Embryonic facial prominence (tissue), 1 donor: Measurements from ENCODE around the gene SASH1.
A peak's percentile ranks its signal among the peaks of the same experiment; 100 is the strongest.

Experiments
- DNase-seq: peaks from one replicate; pipeline ENCODE4 v3.0.0-alpha.2; 2016; ENCODE audit errors: extremely low spot score

SASH1 gene

DNA sequence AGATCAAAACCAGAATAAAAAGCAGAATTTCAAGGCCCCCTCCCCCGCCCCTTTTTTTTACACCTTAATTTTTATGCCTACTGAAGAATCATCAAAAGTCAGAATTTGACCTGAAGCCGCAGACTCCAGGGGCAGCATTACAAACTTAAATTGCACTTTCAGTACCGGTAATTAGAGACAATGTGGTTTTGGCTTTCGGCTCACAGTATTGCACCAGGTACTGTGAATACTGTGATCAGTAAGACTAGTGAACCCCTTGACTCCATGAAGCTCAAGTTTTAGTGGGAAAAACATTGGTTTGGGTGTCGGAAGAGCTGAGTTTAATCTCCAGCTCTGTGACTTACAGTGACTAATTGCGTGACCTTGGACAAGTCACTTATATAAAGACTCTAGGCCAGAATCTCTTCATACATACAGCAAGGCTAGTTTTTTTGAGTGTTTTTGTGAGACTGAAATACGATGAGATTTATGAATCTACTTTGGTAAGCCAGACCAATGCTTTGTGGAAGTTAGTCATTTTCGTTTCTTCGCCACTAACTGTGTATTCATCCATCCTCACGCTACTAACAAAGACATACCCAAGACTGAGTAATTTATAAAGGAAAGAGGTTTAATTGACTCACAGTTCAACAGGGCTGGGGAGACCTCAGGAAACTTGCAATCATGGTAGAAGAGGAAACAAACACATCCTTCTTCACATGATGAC is 114.7 kb downstream of the SASH1 start:
- DNase-seq: no peak

DNA sequence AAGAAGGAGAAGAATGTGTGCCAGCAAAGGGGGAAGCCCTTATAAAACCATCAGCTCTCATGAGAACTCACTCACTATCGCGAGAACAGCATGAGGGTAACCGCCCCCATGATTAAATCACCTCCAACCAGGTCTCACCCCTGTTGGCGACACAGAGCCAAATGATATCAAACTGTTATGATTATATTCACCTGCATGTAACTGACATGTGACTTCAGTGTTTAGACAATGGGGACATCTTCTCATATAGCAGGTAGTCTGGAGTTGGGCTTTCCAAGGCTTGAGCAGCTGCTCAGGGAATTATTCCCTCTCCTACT is 115.2 kb downstream of the SASH1 start:
- DNase-seq: no peak

DNA sequence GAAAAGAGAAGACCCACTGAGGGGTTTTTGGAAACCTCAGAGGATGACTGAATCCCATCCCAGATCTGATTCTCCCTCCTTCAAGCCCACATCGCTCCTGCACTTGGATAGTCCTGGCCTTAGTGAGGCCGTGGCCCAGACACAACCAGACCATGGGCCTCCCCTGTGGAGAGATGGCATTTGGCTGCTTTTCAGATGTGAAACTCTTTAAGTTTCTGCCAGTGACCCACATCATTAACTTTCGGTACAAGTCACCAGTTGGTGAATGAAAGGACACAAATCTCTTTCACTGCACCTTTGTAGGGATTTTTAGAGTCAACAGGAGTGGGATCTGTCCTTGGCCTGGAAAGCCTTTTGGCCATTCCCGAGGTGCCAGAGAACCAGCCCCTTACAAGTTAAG is 116.6 kb downstream of the SASH1 start:
- no peak for DNase-seq

DNA sequence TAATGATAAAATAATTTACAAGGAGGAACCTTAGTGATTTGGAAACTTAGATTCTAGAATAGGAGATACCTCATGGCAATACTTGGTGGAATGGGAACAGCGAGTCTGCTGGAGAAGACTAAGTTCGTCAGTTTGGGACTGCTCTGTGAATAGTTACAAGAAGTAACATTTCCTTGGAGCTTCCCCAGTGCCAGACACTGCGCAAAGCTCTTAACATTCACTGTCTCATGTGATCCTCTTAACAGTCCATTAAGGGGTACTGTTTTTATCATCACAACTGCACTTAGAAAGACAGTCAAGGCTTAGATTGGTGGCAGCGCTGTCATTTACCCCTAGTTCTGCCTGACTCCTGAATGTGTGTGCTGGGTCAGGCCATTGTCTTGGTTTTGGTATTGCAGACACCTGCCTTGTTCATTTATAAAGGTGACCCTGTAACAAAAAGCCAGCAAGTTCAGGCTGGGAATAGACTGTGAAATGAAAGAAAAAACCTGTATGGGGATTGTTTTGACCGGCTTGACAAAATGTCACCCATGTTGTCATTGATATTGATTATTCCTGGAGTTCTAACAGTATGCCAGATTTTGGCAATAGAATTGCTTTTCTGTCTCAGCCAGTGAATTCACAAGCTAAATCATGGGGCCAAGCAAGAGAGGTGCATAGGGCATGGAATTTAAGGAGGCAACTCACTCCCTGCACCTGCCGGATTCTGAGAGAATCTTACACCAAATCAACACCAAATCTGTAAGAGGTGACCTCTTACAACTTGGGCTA is 118.4 kb downstream of the SASH1 start:
- no peak for DNase-seq

DNA sequence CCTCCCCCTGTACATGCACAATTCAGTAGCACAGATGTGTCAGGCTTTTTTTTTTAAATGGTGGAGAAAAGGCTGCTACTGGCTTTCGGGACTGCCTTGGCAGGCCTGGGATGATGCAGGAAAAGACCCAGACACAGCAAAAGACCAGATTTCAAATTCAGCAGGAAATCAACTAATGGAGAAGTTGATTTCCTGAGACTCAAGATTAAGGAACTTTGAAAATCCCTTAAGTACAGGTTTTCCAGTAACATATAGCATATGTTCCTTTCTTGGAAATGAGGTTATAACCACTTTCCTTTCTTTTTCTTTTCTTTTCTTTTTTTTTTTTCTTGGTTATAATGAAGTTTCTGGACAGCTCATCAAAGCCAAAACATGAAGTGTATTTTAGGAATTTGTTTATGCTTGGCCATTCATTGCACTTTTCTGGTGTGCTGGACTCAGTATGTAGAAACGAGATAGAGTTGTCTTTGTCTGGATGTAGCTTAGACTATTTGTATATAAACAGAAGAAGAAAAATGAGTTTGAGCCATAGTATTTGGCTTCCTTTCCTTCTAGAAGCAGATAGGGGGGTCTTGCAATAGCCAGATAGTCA is 119.4 kb downstream of the SASH1 start:
- DNase-seq: no peak

DNA sequence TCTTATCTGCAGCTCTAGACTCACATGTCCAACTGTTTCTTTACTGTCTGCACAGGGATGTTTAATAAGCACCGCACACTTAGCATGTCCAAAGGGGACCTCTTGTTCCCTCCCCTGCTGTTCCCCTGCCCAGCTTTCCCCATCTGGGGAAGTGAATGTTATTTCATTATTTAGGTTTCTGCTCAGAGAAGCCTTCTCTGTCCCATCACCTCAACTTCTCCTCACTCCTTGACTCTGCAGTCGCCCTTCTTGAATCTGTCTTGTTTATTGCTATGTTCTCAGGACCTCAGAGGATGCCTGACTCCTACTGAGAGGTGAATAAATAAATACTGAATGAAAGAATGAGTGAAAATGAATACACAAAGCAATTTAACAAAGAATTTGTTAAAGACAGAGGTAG is 121.0 kb downstream of the SASH1 start:
- DNase-seq: no peak

DNA sequence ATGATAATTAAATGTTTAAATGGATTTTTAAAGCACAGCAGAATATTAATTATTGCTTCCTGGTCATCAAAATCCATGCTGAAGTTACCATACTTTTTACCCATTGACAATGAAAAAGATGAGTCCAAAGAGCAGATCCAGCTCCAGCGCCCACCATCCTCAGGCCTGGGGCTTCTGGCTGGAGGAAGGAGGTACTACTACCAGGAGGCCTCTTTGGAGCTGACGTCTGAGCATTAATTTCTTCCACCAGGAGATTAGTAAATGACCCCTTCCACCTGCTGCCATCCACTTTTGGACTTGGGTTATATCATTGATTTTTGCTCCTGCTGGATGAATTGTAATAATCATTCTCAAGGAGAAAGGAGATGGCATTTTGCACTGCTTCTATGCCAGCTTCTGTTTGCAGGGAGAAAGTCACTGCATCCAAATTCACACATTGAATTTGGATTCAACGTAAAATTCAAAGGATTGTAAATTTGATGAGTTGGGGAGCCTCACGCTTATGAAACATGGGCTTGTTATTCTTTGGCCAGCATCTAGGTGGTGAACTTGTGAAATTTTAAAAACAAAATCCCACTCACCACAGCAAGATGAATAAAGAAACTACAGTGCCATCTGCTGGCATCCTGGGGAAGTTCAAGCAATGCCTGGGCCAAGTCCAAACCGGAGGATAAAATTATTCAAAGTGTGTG is 121.8 kb downstream of the SASH1 start:
- DNase-seq: peak; percentile 72

DNA sequence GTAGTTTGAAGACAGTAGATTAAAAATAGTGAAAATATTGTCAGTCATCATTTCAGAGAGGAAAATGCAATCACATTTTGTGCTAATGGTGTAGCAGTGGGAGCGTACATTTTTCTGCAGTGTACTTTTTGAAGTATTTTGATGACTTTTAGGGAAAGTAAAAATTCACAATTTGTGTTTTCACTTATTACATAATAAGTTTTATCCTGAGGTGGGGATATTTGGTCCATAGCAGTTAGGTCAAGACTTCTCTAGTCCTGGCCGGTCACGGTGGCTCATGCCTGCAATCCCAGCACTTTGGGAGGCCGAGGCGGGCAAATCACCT is 122.3 kb downstream of the SASH1 start:
- no peak for DNase-seq

DNA sequence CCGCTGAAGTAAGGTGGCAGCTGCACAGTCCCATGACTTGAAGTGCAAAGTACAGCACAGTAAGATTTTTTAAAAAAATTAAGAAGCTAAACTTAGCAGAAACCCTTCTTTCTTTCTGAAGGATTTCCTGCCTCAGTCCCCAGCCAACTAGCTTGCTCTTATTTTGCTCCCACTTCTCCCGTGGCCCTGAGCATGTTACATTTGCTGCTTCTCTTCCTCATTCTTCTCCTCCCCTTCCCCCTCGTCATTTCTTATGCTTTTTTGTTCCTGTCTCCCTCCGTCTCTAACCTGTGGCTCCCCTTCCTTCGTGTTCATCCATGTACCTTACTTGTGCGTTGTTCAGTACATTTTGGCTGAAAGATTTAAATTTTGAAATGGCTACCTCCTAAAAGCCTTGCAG is 123.0 kb downstream of the SASH1 start:
- DNase-seq: no peak

DNA sequence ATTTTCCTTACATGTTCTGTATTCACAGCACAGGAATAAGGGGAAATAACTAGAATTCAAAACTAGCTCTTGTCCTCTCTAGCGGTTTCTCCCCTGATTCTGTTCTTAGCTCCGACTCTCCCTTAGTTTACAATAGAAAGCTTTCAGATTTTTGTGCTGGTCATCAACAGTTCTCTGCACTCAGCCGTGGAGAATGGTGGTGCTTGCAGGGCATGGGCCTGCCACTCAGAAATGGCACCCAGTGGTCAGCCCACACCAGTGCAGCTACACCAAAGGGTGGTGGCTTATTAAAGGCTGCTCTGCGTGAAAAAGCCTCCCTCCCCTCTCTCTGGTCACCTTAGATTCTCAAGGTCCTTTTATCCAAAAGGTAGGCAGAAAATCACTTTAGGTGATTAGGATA is 123.5 kb downstream of the SASH1 start:
- no peak for DNase-seq

DNA sequence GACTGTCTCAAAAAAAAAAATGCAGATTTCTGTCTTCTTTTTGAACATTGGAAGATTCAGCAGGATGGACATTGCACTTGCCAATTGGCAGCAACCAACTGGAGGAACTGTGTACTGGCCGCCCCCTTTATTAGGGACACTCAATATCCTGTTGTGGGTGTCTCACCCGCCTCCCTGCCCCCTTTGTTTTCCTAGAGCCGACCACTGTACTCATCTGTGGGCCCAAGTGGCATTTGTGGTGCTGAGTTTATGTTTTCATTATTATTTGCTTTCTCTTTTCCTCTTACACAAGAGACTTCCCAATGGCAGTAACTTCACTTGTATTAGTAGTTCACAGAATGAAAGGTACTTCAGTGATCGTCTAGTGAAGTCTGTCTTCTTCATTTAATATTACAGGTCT is 125.3 kb downstream of the SASH1 start:
- DNase-seq: no peak

DNA sequence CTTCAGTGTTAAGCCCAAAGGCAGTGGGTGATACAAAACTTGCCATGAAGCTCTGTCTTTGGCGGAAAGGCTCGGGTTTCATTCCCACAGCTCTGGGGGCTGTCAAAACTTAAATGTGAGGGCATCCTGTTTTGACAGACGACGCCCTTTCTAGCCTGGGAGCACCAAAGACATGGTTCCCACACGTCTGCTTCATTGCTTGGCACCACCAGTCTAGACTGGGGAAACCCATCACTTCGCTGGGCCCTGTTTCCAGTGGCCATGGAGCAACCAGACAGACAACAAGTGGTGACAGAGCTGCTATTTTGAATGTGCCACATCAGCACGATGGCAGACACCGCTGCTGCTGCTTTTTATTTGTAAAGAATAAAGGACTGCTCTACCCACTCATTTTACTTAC is 127.5 kb downstream of the SASH1 start:
- no peak for DNase-seq

DNA sequence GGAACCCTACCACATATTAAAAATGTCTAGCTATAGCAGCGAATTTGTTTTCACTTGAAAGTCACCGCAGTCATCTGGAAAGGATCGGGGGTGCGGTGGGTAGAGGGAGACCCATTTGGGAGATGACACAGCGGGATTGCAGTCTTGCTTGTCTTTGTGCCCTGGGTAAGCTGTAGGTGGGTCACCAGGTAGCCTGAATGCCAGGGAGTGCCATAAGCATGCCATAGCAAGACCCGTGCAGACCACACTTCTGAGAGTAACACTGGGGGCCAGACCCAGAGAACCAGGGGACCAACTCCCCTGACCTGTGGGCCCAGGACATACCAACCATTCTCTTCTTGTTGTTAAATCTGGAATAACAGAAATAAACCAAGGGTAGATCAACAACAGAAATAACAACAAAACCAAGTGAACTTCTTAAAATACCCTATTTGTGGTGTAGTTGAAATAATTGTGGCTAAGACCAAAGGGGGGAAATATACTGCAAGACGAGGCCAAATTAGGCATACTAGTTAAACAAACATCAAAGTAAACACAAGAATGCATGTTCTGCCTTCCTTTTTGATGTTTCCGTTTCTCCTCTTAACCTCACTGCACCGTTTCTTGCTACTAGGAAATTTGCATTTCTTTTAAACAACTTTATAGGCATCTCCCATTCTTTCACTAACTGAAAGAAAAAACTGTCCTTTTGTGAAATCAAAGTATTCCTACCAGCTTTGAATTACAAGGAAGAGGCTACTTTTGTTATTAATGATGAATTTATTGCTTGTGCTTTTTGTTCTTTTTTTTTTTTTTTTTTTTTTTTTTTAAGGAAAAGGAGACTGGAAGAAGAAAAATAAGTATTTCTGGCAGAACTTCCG is 128.2 kb downstream of the SASH1 start:
- no peak for DNase-seq

DNA sequence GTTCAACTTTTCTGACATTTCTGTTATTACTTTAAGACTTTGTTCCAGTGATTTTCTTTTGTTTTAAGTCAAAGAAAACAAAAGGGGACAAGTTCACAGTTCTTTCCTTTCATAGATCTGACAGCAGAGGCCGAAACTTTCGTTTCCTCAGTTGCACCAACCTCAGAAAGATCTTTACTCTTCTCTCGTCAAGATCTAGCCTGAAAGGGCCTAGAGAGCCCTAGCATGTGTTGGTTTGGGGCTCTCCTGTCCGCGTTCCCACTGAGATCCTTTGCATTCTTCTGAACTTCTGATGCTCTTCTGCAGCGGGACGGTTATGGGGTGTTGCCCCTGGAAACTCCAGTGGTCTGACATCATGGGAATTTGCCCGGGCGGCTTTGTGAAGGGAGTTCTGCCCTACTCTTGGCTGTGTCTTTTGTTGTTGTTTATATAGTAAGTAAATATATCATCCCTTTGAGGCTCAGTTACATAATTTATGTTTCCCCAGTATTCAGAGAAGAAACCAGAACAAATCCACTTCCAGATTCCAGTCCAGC is 129.1 kb downstream of the SASH1 start:
- no peak for DNase-seq

DNA sequence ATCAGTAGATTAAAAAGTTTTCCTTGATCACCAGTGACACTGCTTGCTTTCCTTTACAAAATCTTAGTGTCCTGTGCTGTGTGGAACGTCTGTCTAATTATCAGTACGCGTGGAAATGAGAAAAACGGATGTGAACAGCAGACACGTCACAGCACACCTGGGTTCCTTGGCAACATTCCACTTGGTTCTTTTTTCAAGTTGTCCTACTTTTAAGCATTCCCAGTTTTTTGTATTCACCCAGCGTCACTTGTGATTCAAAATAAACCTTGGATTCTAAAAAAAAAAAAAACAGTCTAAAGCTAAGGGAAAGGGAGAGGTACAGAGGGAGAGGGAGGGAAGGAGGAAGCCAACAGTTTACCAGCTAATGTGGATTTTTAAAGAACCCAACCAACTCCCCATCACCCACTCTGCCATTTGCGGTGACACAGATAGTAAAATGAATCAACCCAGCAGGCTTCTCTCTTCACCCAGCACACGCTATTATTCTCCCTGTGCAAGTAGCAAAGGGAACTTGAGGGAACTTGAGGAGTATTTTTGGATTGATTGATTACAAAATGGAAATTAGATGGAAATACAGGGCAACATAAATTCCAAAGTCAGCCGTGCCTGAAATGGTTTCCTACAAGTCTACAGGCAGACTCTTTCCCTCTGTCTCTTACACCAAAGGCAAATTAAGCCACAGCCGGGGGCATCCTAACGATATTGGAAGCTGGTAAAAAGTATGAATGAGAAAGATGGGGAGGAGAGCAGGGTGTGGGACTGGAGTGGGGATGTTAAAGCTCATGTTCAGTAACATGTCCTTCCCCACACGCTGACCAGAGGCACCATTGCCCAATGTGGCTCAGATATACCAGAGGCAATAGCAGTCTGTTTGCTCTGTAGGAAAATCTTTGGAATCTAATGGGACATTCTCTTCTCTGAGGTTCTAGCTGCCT is 129.8 kb downstream of the SASH1 start:
- DNase-seq: no peak

DNA sequence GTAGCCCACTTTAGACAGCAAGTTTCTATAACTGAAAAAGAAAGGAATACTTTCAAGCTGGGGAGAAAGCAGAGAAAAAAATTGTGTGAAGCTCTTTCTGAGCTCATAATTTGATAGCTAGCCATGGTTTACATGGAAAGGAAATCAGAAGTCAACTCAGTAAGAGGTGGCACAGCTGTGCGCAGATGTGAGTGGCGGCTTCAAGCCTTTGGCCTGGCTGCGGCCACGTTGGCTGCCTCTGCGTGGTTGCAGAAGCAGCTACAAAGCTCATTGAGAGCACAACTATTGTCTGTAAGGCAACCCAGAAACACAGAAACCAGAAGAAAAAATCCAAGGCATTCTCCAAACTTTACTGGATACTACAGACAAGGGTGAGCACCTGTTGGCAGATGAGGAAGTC is 136.9 kb downstream of the SASH1 start:
- no peak for DNase-seq

DNA sequence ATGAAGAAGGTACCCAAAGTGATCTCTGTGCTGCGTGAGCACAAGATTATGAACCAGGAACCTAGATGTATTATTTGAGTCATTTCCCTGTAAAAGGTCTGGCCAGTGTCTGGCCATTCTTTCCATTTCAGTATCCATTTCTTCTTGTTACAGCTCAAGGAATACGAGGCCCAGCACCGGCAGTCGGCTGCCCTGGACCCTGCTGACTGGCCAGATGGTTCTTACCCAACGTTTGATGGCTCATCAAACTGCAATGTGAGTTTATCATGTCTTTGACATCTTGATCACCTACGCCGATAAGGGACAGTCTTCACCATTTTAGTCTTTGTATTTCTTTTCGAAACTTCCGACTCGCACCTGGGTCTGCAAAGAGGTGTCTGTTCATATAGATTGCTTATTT is 144.8 kb downstream of the SASH1 start:
- DNase-seq: no peak

DNA sequence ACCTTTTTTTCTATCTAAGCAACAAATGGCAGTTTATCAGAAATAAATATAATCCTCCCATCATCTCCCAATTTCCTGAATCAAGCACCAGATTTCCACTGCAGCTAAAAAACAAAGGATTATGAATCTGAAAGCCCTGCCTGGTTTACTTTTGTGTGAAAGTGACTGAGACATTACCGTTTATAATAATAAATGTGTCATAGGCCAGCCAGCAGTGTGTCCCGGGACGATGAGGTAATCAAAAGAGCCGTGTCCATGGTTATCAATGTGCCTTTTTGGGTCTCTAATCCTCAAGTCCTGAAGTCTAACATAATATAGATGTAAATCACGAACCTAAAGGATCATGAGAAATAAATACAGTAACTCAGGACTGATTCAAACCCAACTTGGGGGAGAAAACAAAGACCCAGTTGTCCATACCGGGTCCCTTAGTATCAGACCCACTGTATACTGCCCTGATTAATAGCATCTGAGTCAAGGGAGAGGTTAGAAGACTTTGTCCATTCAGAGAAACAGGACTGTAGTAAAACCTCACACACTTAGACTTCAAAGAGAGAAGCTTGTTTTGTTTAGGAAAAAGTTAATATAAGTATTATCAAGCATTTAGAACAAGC is 149.1 kb downstream of the SASH1 start:
- DNase-seq: no peak

DNA sequence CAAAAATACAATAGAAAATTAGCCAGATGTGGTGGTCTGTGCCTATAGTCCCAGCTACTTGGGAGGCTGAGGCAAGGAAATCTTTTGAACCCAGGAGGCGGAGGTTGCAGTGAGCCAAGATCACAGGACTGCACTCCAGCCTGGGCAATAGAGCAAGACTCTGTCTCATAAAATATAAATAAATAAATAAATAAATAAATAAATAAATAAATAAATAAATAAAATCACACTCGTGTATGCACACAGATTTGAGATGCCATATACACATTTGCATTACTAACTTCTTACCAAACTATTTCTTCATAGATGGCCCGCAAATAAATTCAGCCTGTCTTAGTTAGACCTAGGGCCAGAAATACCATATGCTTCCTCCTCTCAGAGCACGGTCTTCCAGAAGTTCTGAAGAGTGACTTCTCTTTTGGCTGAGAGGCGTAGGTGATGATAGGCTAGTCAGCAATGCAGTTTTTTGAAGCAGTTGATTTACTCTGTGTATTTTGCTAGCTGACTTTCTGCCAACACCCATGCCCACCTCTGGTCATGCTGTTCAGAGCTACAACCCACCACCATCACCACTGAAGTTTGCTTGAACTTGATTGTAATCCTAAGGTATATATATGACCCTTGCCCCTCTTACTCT is 150.1 kb downstream of the SASH1 start:
- DNase-seq: no peak

DNA sequence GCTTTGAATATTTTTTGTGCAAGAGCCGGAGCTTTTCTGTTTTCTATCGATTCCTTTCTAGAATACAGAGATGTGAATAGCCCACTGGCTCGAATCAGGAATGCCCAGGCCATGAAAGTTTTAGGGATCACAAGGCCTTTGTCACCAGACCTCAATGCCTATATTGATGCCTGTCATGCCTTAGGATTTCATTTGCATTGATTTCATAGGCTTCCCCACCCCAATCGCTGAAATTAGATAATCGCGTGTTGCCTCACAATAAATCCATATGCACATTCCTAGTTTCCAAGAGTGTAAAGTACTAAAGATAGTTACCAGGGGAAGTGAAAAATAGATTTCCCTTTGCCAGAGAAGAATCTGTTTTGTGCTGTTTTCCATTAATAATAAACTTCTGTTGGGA is 150.8 kb downstream of the SASH1 start:
- DNase-seq: no peak
